GM19467 (cell line): ENCODE measurements around the gene RNF13.
"Not testable (repeated sequence)": the region's sequence is repeated elsewhere in the genome, so short reads cannot be mapped to it uniquely, and the experiment has no call there.

Experiments
- ATAC-seq: cut with Tn5 transposase; IDR thresholded peaks from one replicate; pipeline ENCODE4 v1.9.1; 2021; ENCODE audit warnings: mild to moderate bottlenecking, moderate library complexity; ENCODE audit not compliant: unreplicated experiment

The RNF13 gene

DNA sequence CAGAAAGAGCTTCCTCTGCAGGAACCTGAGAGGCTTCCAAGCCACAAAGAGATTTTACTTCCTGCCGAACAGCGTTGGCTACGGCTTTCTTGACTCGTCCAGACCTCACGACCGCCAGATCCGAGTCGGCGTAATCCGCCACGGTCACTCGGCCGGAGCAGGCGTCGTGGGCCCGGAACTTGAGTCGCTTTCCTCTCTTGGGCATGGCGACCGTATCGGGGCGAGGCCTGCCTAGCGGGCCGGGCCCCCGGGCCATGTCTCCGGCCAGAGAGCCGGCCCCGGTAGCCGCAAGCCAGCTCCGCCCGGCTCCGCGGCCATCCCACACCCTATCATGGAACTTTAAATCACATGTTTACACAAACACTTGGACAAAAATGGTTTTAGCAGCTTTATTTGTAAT, 170.0 kb downstream of the RNF13 start:
- ATAC-seq = not testable (repeated sequence)

- ATAC-seq = no peak
Measured at GRCh38 chr3:149983628-149984027, 170.6 kb downstream of the RNF13 start.

GRCh38 chr3:149989307-149989706, 176.3 kb downstream of the RNF13 start:
- no peak for ATAC-seq

DNA sequence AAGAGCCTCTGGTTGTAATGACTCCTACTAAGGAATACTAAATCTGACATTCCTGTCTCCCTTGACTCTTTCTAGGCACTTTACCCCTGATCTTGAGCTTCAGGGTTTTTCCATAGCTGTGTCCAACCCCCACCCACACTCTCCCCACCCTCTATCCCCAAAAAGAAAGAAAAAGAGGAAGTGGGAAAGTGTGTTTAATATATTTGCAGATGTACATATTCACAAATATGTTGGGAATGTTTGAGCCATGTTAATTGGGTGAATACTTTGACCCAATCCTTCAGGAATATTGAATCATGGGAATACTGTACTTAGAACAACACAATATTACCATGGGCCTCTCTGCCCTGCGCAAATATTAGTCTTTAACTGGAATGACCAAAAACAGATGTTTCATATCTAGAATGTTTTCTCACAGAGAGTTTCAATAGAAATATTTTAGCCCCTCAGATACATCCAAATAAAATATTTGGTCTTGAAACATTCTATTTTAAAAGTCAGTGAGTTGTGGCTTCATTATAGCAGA, 177.5 kb downstream of the RNF13 start:
- no peak for ATAC-seq

- ATAC-seq = no peak
Measured at GRCh38 chr3:149992416-149993058, 179.5 kb downstream of the RNF13 start.

DNA sequence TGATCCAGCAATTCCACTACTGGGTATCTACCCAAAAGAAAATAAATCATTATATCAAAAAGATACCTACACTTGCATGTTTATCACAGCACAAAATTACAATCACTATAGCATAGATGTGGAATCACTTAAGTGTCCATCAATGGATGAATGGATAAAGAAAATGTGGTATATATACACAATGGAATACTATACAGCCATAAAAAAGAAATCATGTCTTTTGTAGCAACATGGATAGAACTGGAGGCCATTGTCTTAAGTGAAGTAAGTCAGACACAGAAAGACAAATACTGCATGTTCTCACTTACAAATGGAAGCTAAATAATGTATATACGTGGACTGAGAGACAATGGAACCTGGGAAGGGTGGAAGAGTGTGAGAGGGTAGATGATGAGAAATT, 185.9 kb downstream of the RNF13 start:
- no peak for ATAC-seq

DNA sequence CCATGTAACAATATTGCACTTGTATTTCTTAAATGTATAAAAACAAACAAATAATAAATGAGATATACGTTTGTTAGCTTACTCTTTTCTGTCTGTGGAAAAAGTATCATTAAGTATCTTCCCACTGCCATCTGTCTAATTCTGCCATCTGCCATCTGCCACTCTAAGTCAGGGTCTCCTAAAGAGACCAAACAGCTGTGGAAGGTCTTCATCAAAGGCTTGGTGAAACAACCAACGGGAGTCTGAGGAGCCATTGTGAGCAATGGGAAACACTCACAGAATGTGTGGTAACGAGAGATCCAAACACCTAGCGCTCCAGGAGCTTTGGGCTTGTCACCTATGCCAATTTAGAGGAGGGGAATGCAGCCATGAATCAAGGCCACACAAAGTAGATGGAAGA, 186.4 kb downstream of the RNF13 start:
- ATAC-seq = no peak

GRCh38 chr3:150000641-150001040, 187.6 kb downstream of the RNF13 start:
- no peak for ATAC-seq

GRCh38 chr3:150005243-150006112, 192.5 kb downstream of the RNF13 start:
- ATAC-seq = no peak

DNA sequence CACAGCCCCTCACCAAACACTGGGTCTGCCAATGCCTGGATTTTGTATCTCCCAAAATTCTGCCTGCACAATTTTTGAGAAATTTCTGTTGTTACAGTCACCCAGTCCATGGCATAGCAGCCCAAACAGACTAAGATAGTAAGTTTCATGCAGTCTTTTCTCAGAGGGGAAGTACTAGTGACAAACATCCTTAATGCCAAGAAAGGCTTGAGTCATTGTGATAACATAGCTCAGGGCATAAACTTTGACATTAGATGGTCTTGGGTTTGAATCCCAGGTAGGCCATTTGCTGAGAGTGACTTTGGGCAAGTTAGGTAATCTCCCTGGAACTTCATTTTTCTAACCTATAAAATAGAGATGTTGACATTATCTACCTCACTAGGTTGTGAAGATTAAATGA, 193.8 kb downstream of the RNF13 start:
- no peak for ATAC-seq
